Stimulated activated CD4-positive, alpha-beta T cell treated with anti-CD3 and anti-CD28 coated beads, Interleukin-4, amount 100 ng/mL, for 24 hours (primary cell): ENCODE results near the gene PAK2.
"Not testable (repeated sequence)": the region's sequence is repeated elsewhere in the genome, so short reads cannot be mapped to it uniquely, and the experiment has no call there.

ENCODE experiments used
- DNase-seq: peaks from one replicate; pipeline ENCODE4 v3.0.0-alpha.2; 2020

Gene PAK2

GRCh38 chr3:196790636-196791035 is 51.0 kb downstream of the PAK2 start:
- no peak for DNase-seq

GRCh38 chr3:196792771-196793170 is 53.1 kb downstream of the PAK2 start:
- DNase-seq = no peak

GRCh38 chr3:196793246-196793645 is 53.6 kb downstream of the PAK2 start:
- DNase-seq = no peak

GRCh38 chr3:196794467-196794866 is 54.8 kb downstream of the PAK2 start:
- no peak for DNase-seq

GRCh38 chr3:196796317-196796716 is 56.7 kb downstream of the PAK2 start:
- no peak for DNase-seq

GRCh38 chr3:196800742-196801434 is 61.2 kb downstream of the PAK2 start:
- no peak for DNase-seq

GRCh38 chr3:196803891-196804468 is 64.3 kb downstream of the PAK2 start:
- DNase-seq = no peak

GRCh38 chr3:196804773-196805172 is 65.1 kb downstream of the PAK2 start:
- DNase-seq = no peak

GRCh38 chr3:196810963-196811581 is 71.4 kb downstream of the PAK2 start:
- DNase-seq = no peak

- no peak for DNase-seq
Observed at GRCh38 chr3:196812853-196813252, 73.2 kb downstream of the PAK2 start.

GRCh38 chr3:196813903-196814302 is 74.2 kb downstream of the PAK2 start:
- DNase-seq = no peak

GRCh38 chr3:196821806-196822355 is 82.2 kb downstream of the PAK2 start:
- DNase-seq = no peak

- not testable (repeated sequence) for DNase-seq
Observed at GRCh38 chr3:196829651-196830050, 90.0 kb downstream of the PAK2 start.

GRCh38 chr3:196835086-196835485 is 95.4 kb downstream of the PAK2 start:
- DNase-seq = no peak

GRCh38 chr3:196836626-196837025 is 97.0 kb downstream of the PAK2 start:
- DNase-seq = not testable (repeated sequence)

- peak; percentile 79 for DNase-seq
Observed at GRCh38 chr3:196837819-196838420, 98.3 kb downstream of the PAK2 start.

GRCh38 chr3:196839351-196839750 is 99.7 kb downstream of the PAK2 start:
- not testable (repeated sequence) for DNase-seq

GRCh38 chr3:196842567-196843434 is 103.1 kb downstream of the PAK2 start:
- no peak for DNase-seq

GRCh38 chr3:196843435-196844110 is 103.9 kb downstream of the PAK2 start:
- no peak for DNase-seq

GRCh38 chr3:196844235-196845219 is 104.9 kb downstream of the PAK2 start:
- DNase-seq = not testable (repeated sequence)

- DNase-seq = not testable (repeated sequence)
Observed at GRCh38 chr3:196848375-196848774, 108.7 kb downstream of the PAK2 start.
